ENCODE data around the gene LYST.

Gene LYST

GRCh38 chr1:235628316-235629005, 238.2 kb downstream of the LYST start:
- no peak for DNase-seq

- no peak for DNase-seq
Measured at GRCh38 chr1:235625831-235626230, 240.9 kb downstream of the LYST start.

- DNase-seq = no peak
Measured at GRCh38 chr1:235625340-235625739, 241.4 kb downstream of the LYST start.

GRCh38 chr1:235624721-235625333, 241.9 kb downstream of the LYST start:
- no peak for DNase-seq

- DNase-seq = no peak
Measured at GRCh38 chr1:235622936-235623779, 243.5 kb downstream of the LYST start.

GRCh38 chr1:235619149-235619548, 247.6 kb downstream of the LYST start:
- DNase-seq = peak; percentile 9

- DNase-seq = no peak
Measured at GRCh38 chr1:235617808-235618207, 248.9 kb downstream of the LYST start.

- DNase-seq = no peak
Measured at GRCh38 chr1:235617140-235617539, 249.6 kb downstream of the LYST start.

GRCh38 chr1:235614442-235614954, 252.2 kb downstream of the LYST start:
- no peak for DNase-seq

GRCh38 chr1:235613602-235614001, 253.1 kb downstream of the LYST start:
- no peak for DNase-seq

GRCh38 chr1:235612761-235613160, 253.9 kb downstream of the LYST start:
- no peak for DNase-seq

Data from suppressor macrophage treated with lipopolysaccharide for 4 hours (primary cell).